GM21390 (cell line): ENCODE results near the gene SDC4.
"Not testable (repeated sequence)": the region's sequence is repeated elsewhere in the genome, so short reads cannot be mapped to it uniquely, and the experiment has no call there.

Experiments
- ATAC-seq: cut with Tn5 transposase; IDR thresholded peaks from one replicate; pipeline ENCODE4 v1.9.1; 2021; ENCODE audit not compliant: unreplicated experiment

SDC4 gene

GRCh38 chr20:45365444-45365970, 17.3 kb upstream of the SDC4 start:
- ATAC-seq = no peak

- ATAC-seq = no peak
Measured at GRCh38 chr20:45363611-45364492, 15.6 kb upstream of the SDC4 start.

GRCh38 chr20:45362804-45363610, 14.8 kb upstream of the SDC4 start, which contains the start of gene SYS1:
Gene SYS1 (plus strand): TSS chr20:45363156. CDS start chr20:45363532, 376 bp downstream.
- ATAC-seq = peak; percentile 68

GRCh38 chr20:45361793-45362192, 13.6 kb upstream of the SDC4 start:
- no peak for ATAC-seq

GRCh38 chr20:45359406-45360148, 11.4 kb upstream of the SDC4 start:
- no peak for ATAC-seq

GRCh38 chr20:45359069-45359405, 10.8 kb upstream of the SDC4 start:
- ATAC-seq = no peak

GRCh38 chr20:45358282-45359068, 10.3 kb upstream of the SDC4 start:
- no peak for ATAC-seq

GRCh38 chr20:45355209-45356084, 7.2 kb upstream of the SDC4 start:
- no peak for ATAC-seq

- no peak for ATAC-seq
Measured at GRCh38 chr20:45354423-45355208, 6.4 kb upstream of the SDC4 start.

- ATAC-seq = no peak
Measured at GRCh38 chr20:45353746-45354145, 5.5 kb upstream of the SDC4 start.

GRCh38 chr20:45352729-45353128, 4.5 kb upstream of the SDC4 start:
- ATAC-seq = no peak

- ATAC-seq = not testable (repeated sequence)
Measured at GRCh38 chr20:45350795-45351194, 2.6 kb upstream of the SDC4 start.

- no peak for ATAC-seq
Measured at GRCh38 chr20:45350217-45350616, 2.0 kb upstream of the SDC4 start.

- ATAC-seq = no peak
Measured at GRCh38 chr20:45347297-45347935, 808 bp downstream of the SDC4 start.

- ATAC-seq = no peak
Measured at GRCh38 chr20:45346851-45347250, 1.4 kb downstream of the SDC4 start.

GRCh38 chr20:45346291-45346718, 1.9 kb downstream of the SDC4 start:
- no peak for ATAC-seq

GRCh38 chr20:45345104-45345936, 2.9 kb downstream of the SDC4 start:
- no peak for ATAC-seq
